ENCODE data around the gene GADD45GIP1. TPM values are rescaled to one million over a fixed set of nuclear protein-coding genes. Genes with fewer than 3 reads are reported as not detected.
"Not testable (repeated sequence)": the region's sequence is repeated elsewhere in the genome, so short reads cannot be mapped to it uniquely, and the experiment has no call there.

GADD45GIP1 gene
- polyA plus RNA-seq, 4 donors, result 23.2 to 46.5 (median 28.4) TPM

DNA sequence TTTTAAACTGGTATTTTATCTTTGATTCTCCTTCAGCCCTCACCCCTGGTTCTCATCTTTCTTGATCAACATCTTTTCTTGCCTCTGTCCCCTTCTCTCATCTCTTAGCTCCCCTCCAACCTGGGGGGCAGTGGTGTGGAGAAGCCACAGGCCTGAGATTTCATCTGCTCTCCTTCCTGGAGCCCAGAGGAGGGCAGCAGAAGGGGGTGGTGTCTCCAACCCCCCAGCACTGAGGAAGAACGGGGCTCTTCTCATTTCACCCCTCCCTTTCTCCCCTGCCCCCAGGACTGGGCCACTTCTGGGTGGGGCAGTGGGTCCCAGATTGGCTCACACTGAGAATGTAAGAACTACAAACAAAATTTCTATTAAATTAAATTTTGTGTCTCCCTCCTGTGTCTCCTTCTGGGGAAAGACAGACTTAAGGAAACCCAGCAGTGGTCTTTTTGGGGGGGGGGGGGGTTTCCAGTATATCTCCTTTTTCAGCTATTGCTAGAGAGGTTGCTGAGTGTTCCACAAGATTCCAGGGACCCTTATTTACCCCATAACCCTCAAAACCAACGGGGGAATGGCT lies 12.8 kb downstream of the GADD45GIP1 start:
- no peak for DNase-seq (ENCODE audit: low read depth in 4 of 4, low spot score in 3 of 4)

DNA sequence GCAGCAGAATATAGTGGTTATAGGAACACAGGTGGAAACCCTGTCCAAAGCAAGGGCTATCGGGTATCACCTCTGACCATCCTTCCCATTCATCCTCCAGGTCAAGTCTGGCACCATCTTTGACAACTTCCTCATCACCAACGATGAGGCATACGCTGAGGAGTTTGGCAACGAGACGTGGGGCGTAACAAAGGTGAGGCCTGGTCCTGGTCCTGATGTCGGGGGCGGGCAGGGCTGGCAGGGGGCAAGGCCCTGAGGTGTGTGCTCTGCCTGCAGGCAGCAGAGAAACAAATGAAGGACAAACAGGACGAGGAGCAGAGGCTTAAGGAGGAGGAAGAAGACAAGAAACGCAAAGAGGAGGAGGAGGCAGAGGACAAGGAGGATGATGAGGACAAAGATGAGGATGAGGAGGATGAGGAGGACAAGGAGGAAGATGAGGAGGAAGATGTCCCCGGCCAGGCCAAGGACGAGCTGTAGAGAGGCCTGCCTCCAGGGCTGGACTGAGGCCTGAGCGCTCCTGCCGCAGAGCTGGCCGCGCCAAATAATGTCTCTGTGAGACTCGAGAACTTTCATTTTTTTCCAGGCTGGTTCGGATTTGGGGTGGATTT lies 13.5 kb downstream of the GADD45GIP1 start:
- DNase-seq (ENCODE audit: low read depth in 4 of 4, low spot score in 3 of 4), result no peak

GRCh38 chr19:12940897-12941296 lies 16.1 kb downstream of the GADD45GIP1 start:
- DNase-seq (ENCODE audit: low read depth in 4 of 4, low spot score in 3 of 4), result no peak

DNA sequence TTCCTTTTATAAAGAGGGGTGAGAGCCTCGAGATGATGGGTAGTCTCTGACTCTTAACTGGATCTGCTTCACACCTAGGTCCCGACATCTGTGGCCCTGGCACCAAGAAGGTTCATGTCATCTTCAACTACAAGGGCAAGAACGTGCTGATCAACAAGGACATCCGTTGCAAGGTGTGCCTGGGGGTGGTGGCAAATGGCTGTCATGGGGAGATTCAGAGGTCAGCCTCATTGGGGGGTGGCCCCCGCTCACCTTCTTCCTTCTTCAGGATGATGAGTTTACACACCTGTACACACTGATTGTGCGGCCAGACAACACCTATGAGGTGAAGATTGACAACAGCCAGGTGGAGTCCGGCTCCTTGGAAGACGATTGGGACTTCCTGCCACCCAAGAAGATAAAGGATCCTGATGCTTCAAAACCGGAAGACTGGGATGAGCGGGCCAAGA lies 17.0 kb downstream of the GADD45GIP1 start:
- DNase-seq (ENCODE audit: low read depth in 4 of 4, low spot score in 3 of 4), result no peak

- no peak for DNase-seq (ENCODE audit: low read depth in 4 of 4, low spot score in 3 of 4)
Measured at GRCh38 chr19:12938779-12939601, 18.0 kb downstream of the GADD45GIP1 start.

DNA sequence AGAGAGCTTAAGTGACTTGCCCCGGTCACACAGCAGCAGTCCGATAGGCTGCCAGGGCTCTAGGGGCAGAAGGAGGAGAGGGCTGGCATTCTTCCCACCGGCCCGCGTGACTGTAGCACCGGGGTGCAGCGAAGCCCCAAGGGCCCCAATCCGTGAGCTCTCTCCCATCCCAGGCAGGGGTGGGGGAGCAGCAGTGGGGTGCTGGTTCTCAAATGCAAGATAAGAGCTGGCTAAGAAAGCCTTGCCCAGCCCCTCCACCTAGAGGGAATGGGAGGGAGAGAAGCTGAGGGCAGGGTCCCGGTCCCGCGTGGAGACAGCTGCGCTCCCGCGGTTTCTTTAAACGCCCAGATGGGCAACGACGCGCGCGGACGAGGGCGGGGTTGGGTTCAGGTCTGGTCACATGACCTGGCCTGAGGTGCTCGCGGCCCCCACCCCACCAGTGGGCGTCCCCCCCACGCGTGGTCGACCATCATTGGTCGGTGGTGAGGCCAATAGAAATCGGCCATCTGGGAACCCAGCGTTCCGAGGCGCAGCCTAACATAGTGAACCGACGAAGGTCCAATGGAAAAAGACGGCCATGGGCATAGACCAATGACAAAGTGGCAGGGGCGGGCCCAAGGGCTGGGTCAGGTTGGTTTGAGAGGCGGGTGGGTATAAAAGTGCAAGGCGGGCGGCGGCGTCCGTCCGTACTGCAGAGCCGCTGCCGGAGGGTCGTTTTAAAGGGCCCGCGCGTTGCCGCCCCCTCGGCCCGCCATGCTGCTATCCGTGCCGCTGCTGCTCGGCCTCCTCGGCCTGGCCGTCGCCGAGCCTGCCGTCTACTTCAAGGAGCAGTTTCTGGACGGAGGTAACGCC lies 18.9 kb downstream of the GADD45GIP1 start, which contains the start of gene CALR:
CALR (plus strand) TSS at position 683 of the 852 bp plus-strand sequence; CDS start at position 754, 71 bp downstream.
- peak; percentile 98 to 99 (median 98) for DNase-seq (ENCODE audit: low read depth in 4 of 4, low spot score in 3 of 4)

- DNase-seq (ENCODE audit: low read depth in 4 of 4, low spot score in 3 of 4), result no peak
Measured at GRCh38 chr19:12937093-12937926, 19.7 kb downstream of the GADD45GIP1 start.

DNA sequence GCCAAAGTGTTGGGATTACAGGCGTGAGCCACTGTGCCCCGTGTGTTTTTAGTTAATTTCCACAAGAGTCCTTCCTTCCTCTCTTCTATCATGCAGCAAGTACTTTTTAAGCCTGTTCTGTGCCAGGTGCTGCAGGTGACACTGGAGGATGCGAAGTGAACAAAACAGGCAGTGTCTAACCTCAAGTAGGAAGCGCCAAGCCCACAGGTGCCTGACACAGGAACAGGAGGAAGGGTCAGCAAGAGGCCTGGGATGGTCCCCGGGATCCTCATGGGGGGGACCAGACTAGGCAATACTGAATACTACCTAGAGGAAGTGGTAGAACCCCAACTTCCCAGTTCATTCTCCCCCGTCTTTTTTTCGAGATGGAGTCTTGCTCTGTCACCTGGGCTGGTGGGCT lies 20.4 kb downstream of the GADD45GIP1 start:
- no peak for DNase-seq (ENCODE audit: low read depth in 4 of 4, low spot score in 3 of 4)

DNA sequence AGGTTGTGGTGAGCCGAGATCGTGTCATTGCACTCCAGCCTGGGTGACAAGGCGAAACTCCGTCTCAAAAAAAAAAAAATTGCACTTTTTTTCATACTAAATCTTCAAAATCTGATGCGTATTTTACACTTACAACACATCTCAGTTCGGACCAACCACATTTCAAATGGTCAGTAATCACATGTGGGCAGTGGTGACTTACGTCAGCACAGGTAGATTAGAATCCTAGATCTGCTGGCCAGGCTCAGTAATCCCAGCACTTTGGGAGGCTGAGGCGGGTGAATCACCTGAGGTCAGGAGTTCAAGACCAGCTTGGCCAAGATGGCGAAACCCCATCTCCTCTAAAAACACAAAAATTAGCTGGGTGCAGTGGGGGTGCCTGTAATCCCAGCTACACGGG lies 22.0 kb downstream of the GADD45GIP1 start:
- DNase-seq (ENCODE audit: low read depth in 4 of 4, low spot score in 3 of 4), result no peak

DNA sequence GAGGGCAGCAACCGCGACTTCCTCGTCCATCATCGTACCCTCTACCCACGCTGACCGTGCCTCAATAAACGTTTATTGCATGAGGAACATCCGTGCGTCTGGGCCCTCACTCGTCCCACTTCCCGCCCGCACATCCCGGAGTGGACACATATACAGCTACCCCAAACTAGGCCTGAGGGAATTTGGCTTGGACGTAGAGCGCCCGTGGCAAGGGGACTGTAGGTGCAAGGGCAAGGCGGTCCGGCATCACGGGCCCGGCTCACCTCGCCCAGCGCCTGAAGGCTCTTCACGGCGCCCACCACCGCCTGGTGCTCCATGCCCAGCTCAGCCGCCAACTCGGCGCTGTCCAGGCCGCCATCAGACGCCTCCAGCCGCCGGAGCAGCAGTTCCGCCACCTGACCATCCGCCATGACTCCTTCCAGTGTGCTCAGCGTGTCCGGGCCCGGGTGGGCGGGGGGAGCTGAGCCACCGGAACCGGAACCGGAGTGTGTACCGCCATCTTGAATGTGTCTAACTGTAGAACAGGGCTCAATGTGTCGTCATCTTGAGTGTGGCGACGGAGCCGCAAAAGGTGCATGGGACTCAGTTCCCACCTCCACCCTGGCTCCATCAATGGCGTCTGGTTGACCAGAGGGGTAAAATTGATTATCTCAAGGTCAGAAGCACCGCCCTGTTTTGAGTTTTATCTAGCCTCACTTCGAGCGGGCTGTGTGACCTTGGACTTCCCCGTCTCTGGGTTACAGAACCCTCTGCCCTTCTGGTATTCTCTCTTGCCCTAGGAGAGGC lies 23.5 kb downstream of the GADD45GIP1 start, which contains the start of gene FARSA:
FARSA (minus strand) TSS at position 425 of the 786 bp plus-strand sequence; CDS start at position 410, 15 bp downstream.
- peak in 2 of 4 donors; percentile 81 to 82 for DNase-seq (ENCODE audit: low read depth in 4 of 4, low spot score in 3 of 4)

GRCh38 chr19:12932392-12933286 lies 24.4 kb downstream of the GADD45GIP1 start:
- no peak for DNase-seq (ENCODE audit: low read depth in 4 of 4, low spot score in 3 of 4)

DNA sequence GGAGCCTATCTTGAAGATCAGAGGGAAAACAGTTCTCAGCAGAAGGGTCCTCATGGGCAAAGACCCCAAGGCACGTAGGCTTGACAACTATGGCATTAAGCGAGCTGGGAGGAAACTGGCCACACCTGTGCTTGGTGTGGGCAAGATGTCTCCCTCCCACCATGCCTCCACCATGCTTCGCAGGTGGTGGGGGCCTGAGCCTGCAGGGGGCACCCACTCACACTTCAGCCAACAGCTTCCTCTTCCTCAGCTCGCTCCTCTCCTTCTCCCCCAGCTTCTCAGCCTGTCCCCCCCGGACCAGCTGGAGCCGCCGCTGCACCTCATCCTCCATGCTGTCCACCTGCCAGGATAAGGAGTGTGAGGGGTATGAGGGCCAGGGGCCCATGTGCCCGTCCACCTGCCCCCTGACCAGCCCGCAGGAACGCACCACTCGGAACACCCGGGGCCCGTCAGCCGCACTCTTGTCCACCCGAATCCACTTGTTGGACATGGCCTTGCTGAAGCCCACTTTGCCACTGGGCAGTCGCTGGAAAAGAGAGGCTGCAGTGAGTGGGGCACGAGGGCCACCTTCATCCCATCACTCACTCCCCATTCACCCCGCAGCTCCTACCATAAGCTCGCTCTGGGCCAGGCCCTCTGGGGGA lies 26.9 kb downstream of the GADD45GIP1 start:
- no peak for DNase-seq (ENCODE audit: low read depth in 4 of 4, low spot score in 3 of 4)

DNA sequence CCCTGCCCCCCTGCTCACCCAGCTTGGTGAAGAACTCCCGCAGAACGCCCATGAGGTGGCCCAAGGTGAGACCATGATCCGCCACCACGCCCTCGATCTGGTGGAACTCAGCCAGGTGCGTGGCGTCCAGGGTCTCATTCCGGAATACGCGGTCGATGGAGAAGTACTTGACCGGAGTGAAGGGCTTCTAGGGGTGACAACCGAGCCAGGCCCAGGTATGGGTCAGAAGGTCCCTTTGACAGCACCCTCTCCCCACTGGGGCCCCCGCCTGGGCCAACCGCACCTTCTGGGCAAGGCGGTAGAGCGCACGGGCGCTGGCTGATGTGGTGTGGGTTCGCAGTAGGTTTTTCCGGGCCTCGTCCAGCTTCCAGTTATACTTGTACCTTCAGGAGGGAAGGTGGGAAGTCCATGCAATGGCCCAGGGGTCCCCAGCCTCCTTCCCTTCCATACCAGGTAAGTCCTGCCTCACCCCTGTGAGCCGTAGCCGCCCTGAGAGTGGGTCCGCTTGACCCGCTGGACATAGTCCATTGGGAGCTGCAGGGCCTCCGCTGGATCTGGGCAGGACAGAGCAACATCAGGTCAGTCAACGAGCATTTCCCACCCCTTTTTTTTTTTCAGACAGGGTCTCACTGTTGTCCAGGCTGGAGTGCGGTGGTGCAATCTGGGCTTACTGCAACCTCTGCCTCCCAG lies 32.3 kb downstream of the GADD45GIP1 start:
- no peak for DNase-seq (ENCODE audit: low read depth in 4 of 4, low spot score in 3 of 4)

GRCh38 chr19:12922959-12923358 lies 34.1 kb downstream of the GADD45GIP1 start:
- no peak for DNase-seq (ENCODE audit: low read depth in 4 of 4, low spot score in 3 of 4)

- DNase-seq (ENCODE audit: low read depth in 4 of 4, low spot score in 3 of 4), result no peak
Measured at GRCh38 chr19:12921047-12921446, 36.0 kb downstream of the GADD45GIP1 start.

- DNase-seq (ENCODE audit: low read depth in 4 of 4, low spot score in 3 of 4), result no peak
Measured at GRCh38 chr19:12918253-12918652, 38.8 kb downstream of the GADD45GIP1 start.

DNA sequence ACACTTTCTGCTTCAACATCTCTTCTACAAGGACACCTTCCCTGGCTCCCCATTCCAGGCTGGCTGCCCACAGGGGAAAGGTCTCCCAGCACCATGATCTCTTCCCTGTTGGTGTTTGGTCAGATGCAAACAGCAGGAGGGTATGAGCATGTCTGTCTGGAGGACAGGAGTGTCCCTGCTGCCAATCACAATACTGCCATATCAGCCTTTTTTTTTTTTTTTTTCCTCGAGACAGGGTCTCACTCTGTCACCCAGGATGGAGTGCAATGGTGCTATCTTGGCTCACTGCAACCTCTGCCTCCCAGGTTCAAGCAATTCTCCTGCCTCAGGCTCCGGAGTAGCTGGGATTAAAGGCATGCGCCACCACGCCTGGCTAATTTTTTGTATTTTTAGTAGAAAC lies 41.2 kb downstream of the GADD45GIP1 start:
- not testable (repeated sequence) for DNase-seq (ENCODE audit: low read depth in 4 of 4, low spot score in 3 of 4)

Data from left renal pelvis (tissue), 4 donors.